HL-60 (cell line): Measurements from ENCODE around the gene SORL1.

Source experiments
- DNase-seq, 2 experiments: peaks; one replicate each; pipeline ENCODE4 v3.0.0-alpha.2; 2010 to 2020; ENCODE audit warnings: low read depth in 1 of 2, low spot score in 1 of 2
- H3K27ac ChIP-seq: fragments of 250-450 bp; sonication (Bioruptor Pico); replicated peaks from 2 replicates; pipeline ENCODE4 v1.5.1; 2020; ENCODE audit warnings: mild to moderate bottlenecking, moderate library complexity
- H3K27me3 ChIP-seq: fragments of 250-450 bp; sonication (Bioruptor Pico); 2 replicates; pipeline ENCODE4 v1.5.1; 2021; ENCODE audit warnings: mild to moderate bottlenecking, moderate library complexity; ENCODE audit not compliant: insufficient read depth, poor library complexity, severe bottlenecking
- H3K4me3 ChIP-seq: replicated peaks from 2 replicates; pipeline ENCODE4 v1.5.1; 2011; ENCODE audit warnings: mild to moderate bottlenecking, control low read depth, low read length; ENCODE audit not compliant: insufficient read depth
- CTCF ChIP-seq: IDR thresholded peaks from one replicate; pipeline ENCODE4 v1.5.1; 2011; ENCODE audit warnings: low read length, control low read depth, inconsistent platforms; ENCODE audit not compliant: insufficient read depth
- GABPA ChIP-seq: IDR thresholded peaks from 2 replicates; pipeline ENCODE4 v1.6.1; 2012; ENCODE audit warnings: low read depth
- POLR2AphosphoS5 ChIP-seq: IDR thresholded peaks from 2 replicates; pipeline ENCODE4 v1.6.1; 2012; ENCODE audit warnings: low read depth
- REST ChIP-seq: IDR thresholded peaks from 2 replicates; pipeline ENCODE4 v1.6.1; 2012; ENCODE audit warnings: low read depth; ENCODE audit not compliant: insufficient replicate concordance
- SPI1 ChIP-seq: IDR thresholded peaks from 2 replicates; pipeline ENCODE4 v1.6.1; 2012; ENCODE audit warnings: low read depth, mild to moderate bottlenecking, borderline replicate concordance

The SORL1 gene

GRCh38 chr11:121427400-121427744 lies 24.7 kb upstream of the SORL1 start:
- H3K4me3 ChIP-seq: no peak overlapping the region; the same call in 1 of the 2 replicates
- DNase-seq: no peak
- H3K27ac ChIP-seq: no peak overlapping the region
- TF ChIP-seq GABPA (no peak), POLR2AphosphoS5 (no peak), CTCF (no peak), SPI1 (no peak), REST (no peak)
- H3K27me3 ChIP-seq: no peaks in the 10 kb centered on the region

GRCh38 chr11:121429556-121429955 lies 22.6 kb upstream of the SORL1 start:
- H3K27me3 ChIP-seq: no peaks in the 10 kb centered on the region
- H3K27ac ChIP-seq: no peak overlapping the region
- no peak overlapping the region for H3K4me3 ChIP-seq
- TF ChIP-seq GABPA (no peak), CTCF (no peak), SPI1 (no peak), REST (no peak), POLR2AphosphoS5 (no peak)
- peak in 1 of 2 experiments; percentile 39 for DNase-seq

- Histone ChIP-seq H3K27me3 (no peaks in the 10 kb centered on the region), H3K27ac (no peak overlapping the region), H3K4me3 (no peak overlapping the region)
- DNase-seq: no peak
- TF ChIP-seq REST: no peak
- TF ChIP-seq POLR2AphosphoS5: no peak
- no peak for TF ChIP-seq GABPA
- TF ChIP-seq SPI1: no peak
- TF ChIP-seq CTCF: no peak
These were observed 20.1 kb upstream of the SORL1 start for GRCh38 chr11:121431820-121432526.
